NB4 (cell line): ENCODE measurements around the gene CHSY1.
A peak's percentile ranks its signal among the peaks of the same experiment; 100 is the strongest.

Source experiments
- CTCF ChIP-seq: IDR thresholded peaks from one replicate; pipeline ENCODE4 v1.5.1; 2012; ENCODE audit warnings: low read depth, low read length
- MAX ChIP-seq: IDR thresholded peaks from 2 replicates; pipeline ENCODE4 v1.6.1; 2011; ENCODE audit warnings: low read depth, low read length
- MYC ChIP-seq: IDR thresholded peaks from 2 replicates; pipeline ENCODE4 v1.6.1; 2011; ENCODE audit warnings: low read depth, low read length
- POLR2A ChIP-seq: IDR thresholded peaks from 2 replicates; pipeline ENCODE4 v1.6.1; 2011; ENCODE audit warnings: mild to moderate bottlenecking; ENCODE audit not compliant: insufficient read length; ENCODE audit errors: extremely low read depth

GRCh38 chr15:101138913-101139880 lies 112.7 kb downstream of the CHSY1 start:
- TF ChIP-seq CTCF (no peak), MAX (no peak), MYC (0 out of 2 replicates have a peak, but pooled peaks have one; percentile 18), POLR2A (no peak)
